Fibroblast of villous mesenchyme (primary cell): Measurements from ENCODE around the gene CTDSPL. TPM values are rescaled to one million over a fixed set of nuclear protein-coding genes. Genes with fewer than 3 reads are reported as not detected.

ENCODE experiments used
- DNase-seq: peaks from one replicate; pipeline ENCODE4 v3.0.0-alpha.2; 2010; ENCODE audit warnings: low read depth
- H3K4me3 ChIP-seq: 2 replicates; pipeline ENCODE4 v1.5.1; 2011; ENCODE audit warnings: low read depth, mild to moderate bottlenecking, low read length
- CTCF ChIP-seq: IDR thresholded peaks from 2 replicates; pipeline ENCODE4 v1.5.1; 2012; ENCODE audit warnings: low read depth, mild to moderate bottlenecking, low read length; ENCODE audit not compliant: insufficient read depth
- total RNA-seq: library from RNA; depleted of rRNA; stranded (reverse); fragments of >200 nt; gene quantifications from 2 replicates; pipeline ENCODE4 v1.2.3, GENCODE V29; 2012

CTDSPL gene
- total RNA-seq, 1 donor: 61.7 TPM

DNA sequence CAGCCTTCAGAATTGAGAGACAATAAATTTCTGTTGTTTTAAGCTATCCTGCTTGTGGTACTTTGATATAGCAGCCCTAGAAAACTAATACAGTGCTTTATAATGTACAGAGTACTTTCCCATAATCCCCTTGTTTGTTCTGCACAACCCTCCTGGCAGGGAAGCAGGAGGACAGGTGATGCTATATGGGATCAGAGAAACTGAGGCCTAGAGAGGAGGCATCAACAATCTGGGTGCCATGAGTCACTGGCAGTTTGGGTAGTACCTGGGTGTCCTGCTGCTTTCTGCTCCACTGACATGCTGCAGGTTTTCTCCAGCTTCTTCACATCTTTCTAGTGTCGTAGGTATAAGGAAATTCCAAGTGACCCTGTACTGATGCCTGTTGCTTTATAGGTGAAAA, 55.0 kb downstream of the CTDSPL start:
- no peak for DNase-seq
- no peak overlapping the region for H3K4me3 ChIP-seq
- TF ChIP-seq CTCF: no peak

GRCh38 chr3:37918627-37919026, 56.9 kb downstream of the CTDSPL start:
- no peak for DNase-seq
- TF ChIP-seq CTCF: no peak
- H3K4me3 ChIP-seq: no peak overlapping the region

DNA sequence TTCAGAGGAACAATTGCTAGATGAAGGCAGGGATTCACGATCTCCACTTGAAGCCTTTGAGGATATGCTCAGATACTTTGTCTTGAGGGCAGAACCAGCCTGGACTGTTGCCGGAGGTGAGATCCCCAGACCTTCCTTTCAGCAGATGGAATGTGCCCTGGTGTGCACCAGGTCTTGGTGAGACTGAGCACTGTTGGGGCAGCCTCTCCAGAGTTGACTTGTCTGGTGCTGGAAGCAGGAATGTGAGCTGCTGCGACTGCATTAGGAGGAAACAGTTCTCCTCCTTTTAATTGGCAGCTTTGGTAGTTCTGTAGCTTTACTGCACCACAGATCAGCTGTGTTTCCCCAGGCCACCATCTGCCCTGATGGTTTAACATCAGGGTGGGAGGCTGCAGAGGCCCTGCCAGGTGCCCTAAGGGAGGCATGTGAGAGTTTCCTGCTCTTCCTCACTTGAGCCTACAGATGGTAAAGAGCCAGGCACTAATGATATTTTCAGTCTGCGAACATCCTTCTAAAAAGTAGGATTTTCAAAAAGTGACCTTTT, 58.5 kb downstream of the CTDSPL start:
- no peak for DNase-seq
- no peak for TF ChIP-seq CTCF

GRCh38 chr3:37921025-37921424, 59.3 kb downstream of the CTDSPL start:
- H3K4me3 ChIP-seq: no peak overlapping the region
- no peak for TF ChIP-seq CTCF
- no peak for DNase-seq

More for the DNA sequence above, 58.5 kb downstream of the CTDSPL start:
- H3K4me3 ChIP-seq: no peak overlapping the region

- no peak for TF ChIP-seq CTCF
- H3K4me3 ChIP-seq: no peak overlapping the region
- peak; percentile 39 for DNase-seq
These were observed 61.3 kb downstream of the CTDSPL start for GRCh38 chr3:37922721-37923568.

- no peak for TF ChIP-seq CTCF
- H3K4me3 ChIP-seq: no peak overlapping the region
- DNase-seq: no peak
These were observed 61.9 kb downstream of the CTDSPL start for GRCh38 chr3:37923569-37924040.

DNA sequence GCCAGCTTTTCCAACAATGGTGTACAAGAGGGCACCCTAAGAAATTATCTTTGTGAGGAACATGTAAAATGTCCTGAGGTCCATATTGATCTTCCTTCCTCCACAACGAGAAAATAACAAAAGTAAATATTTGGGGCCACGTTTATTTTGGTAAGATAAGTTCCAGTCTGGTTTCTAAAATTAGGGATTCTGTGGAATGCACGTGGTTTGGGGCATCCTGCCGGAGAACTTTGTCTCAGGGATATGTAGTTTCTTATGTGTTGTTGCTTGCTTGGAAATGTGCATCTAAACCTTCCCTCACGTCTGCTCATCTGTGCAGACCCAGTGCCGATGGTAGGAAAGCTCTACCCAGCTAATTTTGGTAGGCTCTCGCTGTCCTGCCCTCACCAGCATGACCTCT, 62.8 kb downstream of the CTDSPL start:
- no peak for TF ChIP-seq CTCF
- DNase-seq: no peak

More for the DNA sequence above, 62.8 kb downstream of the CTDSPL start:
- H3K4me3 ChIP-seq: no peak overlapping the region
